GM18508 (cell line): Measurements from ENCODE around the gene SDK1.

ENCODE experiments used
- ATAC-seq: cut with Tn5 transposase; IDR thresholded peaks from one replicate; pipeline ENCODE4 v1.9.1; 2021; ENCODE audit warnings: moderate number of reproducible peaks; ENCODE audit not compliant: insufficient read depth, unreplicated experiment

SDK1 gene

GRCh38 chr7:4133491-4134044 is 832.5 kb downstream of the SDK1 start:
- no peak for ATAC-seq

GRCh38 chr7:4134204-4134603 is 833.2 kb downstream of the SDK1 start:
- no peak for ATAC-seq

GRCh38 chr7:4134631-4135030 is 833.6 kb downstream of the SDK1 start:
- ATAC-seq: no peak

- no peak for ATAC-seq
These were observed 834.2 kb downstream of the SDK1 start for GRCh38 chr7:4135301-4135700.

- ATAC-seq: no peak
These were observed 835.0 kb downstream of the SDK1 start for GRCh38 chr7:4136036-4136435.

GRCh38 chr7:4136501-4137110 is 835.6 kb downstream of the SDK1 start:
- ATAC-seq: no peak

- ATAC-seq: no peak
These were observed 836.5 kb downstream of the SDK1 start for GRCh38 chr7:4137552-4137951.

GRCh38 chr7:4138866-4139265 is 837.8 kb downstream of the SDK1 start:
- ATAC-seq: no peak

GRCh38 chr7:4139656-4140625 is 838.9 kb downstream of the SDK1 start:
- ATAC-seq: no peak

- ATAC-seq: no peak
These were observed 839.9 kb downstream of the SDK1 start for GRCh38 chr7:4140933-4141332.

GRCh38 chr7:4143006-4143405 is 842.0 kb downstream of the SDK1 start:
- ATAC-seq: no peak

GRCh38 chr7:4143511-4144171 is 842.6 kb downstream of the SDK1 start:
- no peak for ATAC-seq

- ATAC-seq: no peak
These were observed 843.2 kb downstream of the SDK1 start for GRCh38 chr7:4144172-4144701.

GRCh38 chr7:4144811-4145510 is 843.9 kb downstream of the SDK1 start:
- ATAC-seq: no peak

- ATAC-seq: no peak
These were observed 844.5 kb downstream of the SDK1 start for GRCh38 chr7:4145576-4145975.

GRCh38 chr7:4147926-4148620 is 847.0 kb downstream of the SDK1 start:
- no peak for ATAC-seq

- no peak for ATAC-seq
These were observed 848.2 kb downstream of the SDK1 start for GRCh38 chr7:4149236-4149635.

- no peak for ATAC-seq
These were observed 848.6 kb downstream of the SDK1 start for GRCh38 chr7:4149645-4150044.

GRCh38 chr7:4150731-4151130 is 849.7 kb downstream of the SDK1 start:
- ATAC-seq: no peak
